Ovary (tissue), 1 donor: ENCODE results near the gene TULP4.

Experiments
- EP300 ChIP-seq: sonication (generic); formaldehyde crosslinking; IDR thresholded peaks from one replicate; pipeline ENCODE4 v1.6.1; 2017; ENCODE audit warnings: antibody characterized with exemption
- POLR2A ChIP-seq: fragments of 450-650 bp; IDR thresholded peaks from one replicate; pipeline ENCODE4 v1.6.1; 2017; ENCODE audit warnings: antibody characterized with exemption, mild to moderate bottlenecking, moderate library complexity

- no peak for TF ChIP-seq EP300
- no peak for TF ChIP-seq POLR2A
Measured at GRCh38 chr6:158468666-158469065, 156.4 kb downstream of the TULP4 start.
